HepG2 (cell line): ENCODE data around the gene VASN. TPM values are rescaled to one million over a fixed set of nuclear protein-coding genes. Genes with fewer than 3 reads are reported as not detected.

Experiments
- DR1 ChIP-seq: sonication (generic); formaldehyde crosslinking; IDR thresholded peaks from 2 replicates; pipeline ENCODE4 v1.8.0; 2021; ENCODE audit warnings: mild to moderate bottlenecking, missing genetic modification reagents, inconsistent platforms
- FOXA1 ChIP-seq, 2 experiments: fragments of 450-650 bp in 1 of 2; sonication (generic) in 1 of 2; formaldehyde crosslinking in 1 of 2; IDR thresholded peaks; 2 replicates each; pipeline versions ENCODE4 v1.4.0 to v1.6.1; 2016 to 2020; ENCODE audit warnings: missing genetic modification reagents in 1 of 2
- FOXC1 ChIP-seq: sonication (generic); formaldehyde crosslinking; IDR thresholded peaks from 2 replicates; pipeline ENCODE4 v1.8.0; 2022; ENCODE audit warnings: mild to moderate bottlenecking, missing genetic modification reagents, borderline replicate concordance
- LCORL ChIP-seq, 2 experiments: fragments of 450-650 bp in 1 of 2; sonication (generic) in 1 of 2; formaldehyde crosslinking in 1 of 2; IDR thresholded peaks; 2 replicates each; pipeline versions ENCODE4 v1.5.0 to v1.6.1; 2017 to 2020; ENCODE audit warnings: antibody characterized with exemption in 1 of 2, missing genetic modification reagents in 1 of 2
- MIER2 ChIP-seq: IDR thresholded peaks from 2 replicates; pipeline ENCODE4 v1.6.1; 2016; ENCODE audit warnings: missing biosample characterization, missing genetic modification reagents
- NCOA2 ChIP-seq: sonication (generic); formaldehyde crosslinking; IDR thresholded peaks from 2 replicates; pipeline ENCODE4 v1.8.0; 2022; ENCODE audit warnings: inconsistent platforms
- POGZ ChIP-seq: sonication (generic); formaldehyde crosslinking; IDR thresholded peaks from 2 replicates; pipeline ENCODE4 v1.4.0; 2020; ENCODE audit warnings: mild to moderate bottlenecking, missing genetic modification reagents
- PRPF4 ChIP-seq: fragments of 200-400 bp; formaldehyde crosslinking; IDR thresholded peaks from 2 replicates; pipeline ENCODE4 v1.6.1; 2016; ENCODE audit warnings: low read length, low read depth; ENCODE audit not compliant: poor library complexity, severe bottlenecking
- RBAK ChIP-seq: sonication (generic); formaldehyde crosslinking; IDR thresholded peaks from 2 replicates; pipeline ENCODE4 v1.5.1; 2020; ENCODE audit warnings: mild to moderate bottlenecking, missing genetic modification reagents
- SAFB2 ChIP-seq: sonication (generic); formaldehyde crosslinking; IDR thresholded peaks from 2 replicates; pipeline ENCODE4 v1.5.1; 2020; ENCODE audit warnings: missing genetic modification reagents, low read depth, mild to moderate bottlenecking, borderline replicate concordance
- SAP130 ChIP-seq: IDR thresholded peaks from 2 replicates; pipeline ENCODE4 v1.6.1; 2016; ENCODE audit warnings: low read depth
- TAF15 ChIP-seq: fragments of 200-400 bp; formaldehyde crosslinking; IDR thresholded peaks from one replicate; pipeline ENCODE4 v1.6.1; 2018; ENCODE audit warnings: mild to moderate bottlenecking, low read depth, low read length; ENCODE audit not compliant: poor library complexity, severe bottlenecking
- TARDBP ChIP-seq: sonication (generic); formaldehyde crosslinking; IDR thresholded peaks from 2 replicates; pipeline ENCODE4 v1.8.0; 2022; ENCODE audit warnings: mild to moderate bottlenecking, missing genetic modification reagents
- TBX2 ChIP-seq: sonication (generic); formaldehyde crosslinking; IDR thresholded peaks from 2 replicates; pipeline ENCODE4 v1.5.0; 2020; ENCODE audit warnings: missing genetic modification reagents, mild to moderate bottlenecking, borderline replicate concordance
- ZNF382 ChIP-seq: sonication (generic); formaldehyde crosslinking; IDR thresholded peaks from 2 replicates; pipeline ENCODE4 v1.5.0; 2020; ENCODE audit warnings: missing genetic modification reagents, mild to moderate bottlenecking, borderline replicate concordance
- ZNF552 ChIP-seq: sonication (generic); formaldehyde crosslinking; IDR thresholded peaks from 2 replicates; pipeline ENCODE4 v1.9.0; 2022; ENCODE audit warnings: missing genetic modification reagents, mild to moderate bottlenecking, borderline replicate concordance
- ZNF570 ChIP-seq: sonication (generic); formaldehyde crosslinking; IDR thresholded peaks from 2 replicates; pipeline ENCODE4 v1.4.0; 2020; ENCODE audit warnings: mild to moderate bottlenecking, missing genetic modification reagents, borderline replicate concordance
- ZNF670 ChIP-seq: sonication (generic); formaldehyde crosslinking; IDR thresholded peaks from 2 replicates; pipeline ENCODE4 v1.8.0; 2022; ENCODE audit warnings: mild to moderate bottlenecking, missing genetic modification reagents, borderline replicate concordance
- ZNF674 ChIP-seq: sonication (generic); formaldehyde crosslinking; IDR thresholded peaks from 2 replicates; pipeline ENCODE4 v1.5.0; 2020; ENCODE audit warnings: low read depth, mild to moderate bottlenecking, missing genetic modification reagents
- ZNF746 ChIP-seq: sonication (generic); formaldehyde crosslinking; IDR thresholded peaks from 2 replicates; pipeline ENCODE4 v1.8.0; 2022; ENCODE audit warnings: mild to moderate bottlenecking, missing genetic modification reagents
- ZNF772 ChIP-seq: sonication (generic); formaldehyde crosslinking; IDR thresholded peaks from 2 replicates; pipeline ENCODE4 v1.5.0; 2020; ENCODE audit warnings: mild to moderate bottlenecking, missing genetic modification reagents
- polyA plus RNA-seq, 8 experiments: library from polyadenylated mRNA; depleted of rRNA in 3 of 8; stranded (reverse) in 7 of 8; unstranded in 1 of 8; fragments of >200 nt; fragmentation: Illumina TruSeq in 4 of 8; extraction: Trizol in 4 of 8; gene quantifications; 2 replicates each; pipeline versions ENCODE4 v1.2.1 to v1.2.3, GENCODE V29; 2011 to 2016; ENCODE audit warnings: low read depth in 4 of 8, missing spikeins in 1 of 8, mixed read lengths in 1 of 8; ENCODE audit not compliant: insufficient read depth in 1 of 8
- total RNA-seq, 5 experiments: library from RNA; depleted of rRNA; stranded (reverse); fragments of >200 nt; fragmentation: Illumina TruSeq; extraction: Trizol; gene quantifications; 2 replicates each; pipeline ENCODE4 v1.2.3, GENCODE V29; 2016; ENCODE audit warnings: low read depth in 1 of 5
- TF ChIP-seq, protein P1 (sequence below): sonication (generic); formaldehyde crosslinking; IDR thresholded peaks from 2 replicates; pipeline ENCODE4 v1.4.0; 2020; ENCODE audit warnings: mild to moderate bottlenecking, missing genetic modification reagents
- TF ChIP-seq, protein P2 (sequence below): fragments of 450-650 bp; IDR thresholded peaks from 2 replicates; pipeline ENCODE4 v1.6.1; 2016
- TF ChIP-seq, protein P3 (sequence below): IDR thresholded peaks from 2 replicates; pipeline ENCODE4 v1.6.1; 2016; ENCODE audit warnings: missing genetic modification reagents, missing compliant biosample characterization
- TF ChIP-seq, protein P4 (sequence below): sonication (generic); formaldehyde crosslinking; IDR thresholded peaks from 2 replicates; pipeline ENCODE4 v1.4.0; 2020; ENCODE audit warnings: missing genetic modification reagents

The VASN gene
- total and polyA plus RNA-seq, 2 of the 13 experiments (the other 11 are each of a cell fraction or from before 2014, with no cell fraction given) = 8.4 to 18.2 TPM

DNA sequence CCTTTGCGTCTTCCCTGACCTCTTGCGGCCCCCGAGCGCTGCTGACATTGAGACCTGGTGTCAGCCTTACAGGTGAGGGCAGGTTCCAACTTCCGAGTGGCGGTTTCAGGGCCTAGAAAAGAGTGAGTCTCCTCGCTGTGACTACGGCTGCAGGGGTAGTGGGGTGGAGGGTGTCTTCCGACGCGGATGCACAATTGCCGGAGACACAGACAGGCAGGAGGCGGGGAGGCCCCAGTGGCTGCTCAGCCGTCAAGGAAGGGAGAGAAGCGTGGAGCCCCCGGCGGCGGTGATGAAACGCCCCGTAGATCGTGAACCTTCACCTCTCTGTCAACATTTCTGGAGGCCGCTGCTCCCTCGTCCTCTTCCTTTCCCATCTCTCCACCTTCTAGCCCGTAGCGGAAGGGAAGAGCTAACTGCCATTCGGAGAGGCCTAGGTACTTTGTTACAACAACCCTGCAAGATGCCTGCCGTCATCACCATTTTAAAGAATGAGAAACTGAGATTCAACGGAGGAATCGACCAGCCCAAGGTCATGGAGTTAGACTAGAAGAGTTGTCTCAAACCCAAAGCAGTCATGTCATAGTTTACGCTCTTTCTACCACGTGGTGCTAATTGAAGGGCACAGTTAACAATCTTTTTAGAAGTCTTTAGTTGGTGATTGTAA lies 54.5 kb downstream of the VASN start (continued):
- 0 out of 2 replicates have a peak, but pooled peaks have one; percentile 45 for TF ChIP-seq RBAK (CRISPR knock-in tag)
- TF ChIP-seq, protein P1, sequence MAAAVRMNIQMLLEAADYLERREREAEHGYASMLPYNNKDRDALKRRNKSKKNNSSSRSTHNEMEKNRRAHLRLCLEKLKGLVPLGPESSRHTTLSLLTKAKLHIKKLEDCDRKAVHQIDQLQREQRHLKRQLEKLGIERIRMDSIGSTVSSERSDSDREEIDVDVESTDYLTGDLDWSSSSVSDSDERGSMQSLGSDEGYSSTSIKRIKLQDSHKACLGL (CRISPR knock-in tag) = peak; percentile 77
- peak; percentile 47; the same call in 1 of the 2 replicates for TF ChIP-seq POGZ (CRISPR knock-in tag)
- TF ChIP-seq FOXA1 (IDR thresholded peaks at IDR 0.05) = no peak
- TF ChIP-seq FOXA1 (CRISPR knock-in tag; IDR thresholded peaks at IDR 0.05) = peak; percentile 78
- TF ChIP-seq ZNF670 (CRISPR knock-in tag) = peak; percentile 88; the same call in 1 of the 2 replicates
- peak; percentile 14; the same call in 1 of the 2 replicates for TF ChIP-seq DR1
- peak; percentile 63; the same call in 1 of the 2 replicates for TF ChIP-seq ZNF772 (CRISPR knock-in tag)
- no peak for TF ChIP-seq LCORL (IDR thresholded peaks at IDR 0.05)
- TF ChIP-seq LCORL (CRISPR knock-in tag; IDR thresholded peaks at IDR 0.05) = peak; percentile 73
- no peak for TF ChIP-seq MIER2
- TF ChIP-seq TAF15 = peak; percentile 50
- TF ChIP-seq, protein P2, sequence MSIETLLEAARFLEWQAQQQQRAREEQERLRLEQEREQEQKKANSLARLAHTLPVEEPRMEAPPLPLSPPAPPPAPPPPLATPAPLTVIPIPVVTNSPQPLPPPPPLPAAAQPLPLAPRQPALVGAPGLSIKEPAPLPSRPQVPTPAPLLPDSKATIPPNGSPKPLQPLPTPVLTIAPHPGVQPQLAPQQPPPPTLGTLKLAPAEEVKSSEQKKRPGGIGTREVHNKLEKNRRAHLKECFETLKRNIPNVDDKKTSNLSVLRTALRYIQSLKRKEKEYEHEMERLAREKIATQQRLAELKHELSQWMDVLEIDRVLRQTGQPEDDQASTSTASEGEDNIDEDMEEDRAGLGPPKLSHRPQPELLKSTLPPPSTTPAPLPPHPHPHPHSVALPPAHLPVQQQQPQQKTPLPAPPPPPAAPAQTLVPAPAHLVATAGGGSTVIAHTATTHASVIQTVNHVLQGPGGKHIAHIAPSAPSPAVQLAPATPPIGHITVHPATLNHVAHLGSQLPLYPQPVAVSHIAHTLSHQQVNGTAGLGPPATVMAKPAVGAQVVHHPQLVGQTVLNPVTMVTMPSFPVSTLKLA = no peak
- peak; percentile 64 for TF ChIP-seq TARDBP (CRISPR knock-in tag)
- 0 out of 2 replicates have a peak, but pooled peaks have one; percentile 74 for TF ChIP-seq ZNF570 (CRISPR knock-in tag)
- peak; percentile 87 for TF ChIP-seq TBX2 (CRISPR knock-in tag)
- TF ChIP-seq FOXC1 = peak; percentile 81
- 0 out of 2 replicates have a peak, but pooled peaks have one; percentile 56 for TF ChIP-seq ZNF552 (CRISPR knock-in tag)
- TF ChIP-seq ZNF382 (CRISPR knock-in tag) = no peak
- TF ChIP-seq, protein P3, sequence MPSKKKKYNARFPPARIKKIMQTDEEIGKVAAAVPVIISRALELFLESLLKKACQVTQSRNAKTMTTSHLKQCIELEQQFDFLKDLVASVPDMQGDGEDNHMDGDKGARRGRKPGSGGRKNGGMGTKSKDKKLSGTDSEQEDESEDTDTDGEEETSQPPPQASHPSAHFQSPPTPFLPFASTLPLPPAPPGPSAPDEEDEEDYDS (CRISPR knock-in tag) = peak; percentile 2; the same call in 1 of the 2 replicates
- peak; percentile 27; the same call in 1 of the 2 replicates for TF ChIP-seq NCOA2
- peak; percentile 91 for TF ChIP-seq SAP130
- no peak for TF ChIP-seq PRPF4
- TF ChIP-seq, protein P4, sequence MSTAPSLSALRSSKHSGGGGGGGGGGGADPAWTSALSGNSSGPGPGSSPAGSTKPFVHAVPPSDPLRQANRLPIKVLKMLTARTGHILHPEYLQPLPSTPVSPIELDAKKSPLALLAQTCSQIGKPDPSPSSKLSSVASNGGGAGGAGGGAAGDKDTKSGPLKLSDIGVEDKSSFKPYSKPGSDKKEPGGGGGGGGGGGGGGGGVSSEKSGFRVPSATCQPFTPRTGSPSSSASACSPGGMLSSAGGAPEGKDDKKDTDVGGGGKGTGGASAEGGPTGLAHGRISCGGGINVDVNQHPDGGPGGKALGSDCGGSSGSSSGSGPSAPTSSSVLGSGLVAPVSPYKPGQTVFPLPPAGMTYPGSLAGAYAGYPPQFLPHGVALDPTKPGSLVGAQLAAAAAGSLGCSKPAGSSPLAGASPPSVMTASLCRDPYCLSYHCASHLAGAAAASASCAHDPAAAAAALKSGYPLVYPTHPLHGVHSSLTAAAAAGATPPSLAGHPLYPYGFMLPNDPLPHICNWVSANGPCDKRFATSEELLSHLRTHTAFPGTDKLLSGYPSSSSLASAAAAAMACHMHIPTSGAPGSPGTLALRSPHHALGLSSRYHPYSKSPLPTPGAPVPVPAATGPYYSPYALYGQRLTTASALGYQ (CRISPR knock-in tag) = peak; percentile 65; the same call in 1 of the 2 replicates
- TF ChIP-seq SAFB2 (CRISPR knock-in tag) = peak; percentile 65; the same call in 1 of the 2 replicates
- peak; percentile 75; the same call in 1 of the 2 replicates for TF ChIP-seq ZNF746
- 0 out of 2 replicates have a peak, but pooled peaks have one; percentile 82 for TF ChIP-seq ZNF674
